A673 (cell line): ENCODE measurements around the gene KRT7. TPM values are rescaled to one million over a fixed set of nuclear protein-coding genes. Genes with fewer than 3 reads are reported as not detected.

Source experiments
- Bru-seq: library from RNA; stranded (reverse); fragments of 400-500 nt; gene quantifications from one replicate; lab custom pipeline; 2021; lab: Mats Ljungman, UMichigan
- BruChase-seq, 2 experiments: library from RNA; stranded (reverse); fragments of 400-500 nt; gene quantifications; one replicate each; lab custom pipeline; 2021; lab: Mats Ljungman, UMichigan
- BruUV-seq: library from RNA; stranded (reverse); fragments of 400-500 nt; replicated peaks from 2 replicates; lab custom pipeline; 2021; lab: Mats Ljungman, UMichigan
- CTCF ChIA-PET: fragments of 300-600 bp; sonication (Branson Sonifier 250); formaldehyde crosslinking; loops from one replicate; lab custom pipeline; 2022; ENCODE audit warnings: antibody characterized with exemption; lab: Charles Lee
- POLR2A ChIA-PET: fragments of 300-600 bp; sonication (Branson Sonifier 250); formaldehyde crosslinking; loops from one replicate; lab custom pipeline; 2022; ENCODE audit warnings: antibody characterized with exemption; ENCODE audit not compliant: low non-redundant PET; lab: Charles Lee
- DNase-seq: peaks from one replicate; pipeline ENCODE4 v3.0.0-alpha.2; 2015; ENCODE audit warnings: low spot score
- H3K27ac ChIP-seq: fragments of 200-600 bp; sonication (generic); 2 replicates; pipeline ENCODE4 v1.5.1; 2016; ENCODE audit warnings: mixed run types, low read depth, mild to moderate bottlenecking, mixed read lengths, antibody characterized with exemption, low read length; ENCODE audit not compliant: poor library complexity, severe bottlenecking
- H3K27me3 ChIP-seq: fragments of 200-600 bp; sonication (generic); replicated peaks from 2 replicates; pipeline ENCODE4 v1.6.1; 2017; ENCODE audit warnings: mixed run types, low read depth, mild to moderate bottlenecking, mixed read lengths, antibody characterized with exemption, low read length; ENCODE audit not compliant: insufficient read depth, poor library complexity
- H3K36me3 ChIP-seq: fragments of 200-600 bp; sonication (generic); 2 replicates; pipeline ENCODE4 v1.6.1; 2016; ENCODE audit warnings: mixed run types, mild to moderate bottlenecking, mixed read lengths, antibody characterized with exemption, low read length; ENCODE audit not compliant: insufficient read depth, poor library complexity, severe bottlenecking
- H3K4me1 ChIP-seq: fragments of 200-600 bp; sonication (generic); 2 replicates; pipeline ENCODE4 v1.6.1; 2017; ENCODE audit warnings: mixed run types, mild to moderate bottlenecking, mixed read lengths, antibody characterized with exemption, low read length; ENCODE audit not compliant: insufficient read depth, poor library complexity, severe bottlenecking
- H3K4me3 ChIP-seq: fragments of 200-600 bp; sonication (generic); 2 replicates; pipeline ENCODE4 v1.5.1; 2016; ENCODE audit warnings: low read depth, mixed run types, mild to moderate bottlenecking, mixed read lengths, low read length; ENCODE audit not compliant: poor library complexity, severe bottlenecking
- H3K9me3 ChIP-seq: fragments of 200-600 bp; sonication (generic); 2 replicates; pipeline ENCODE4 v1.6.1; 2016; ENCODE audit warnings: mixed run types, low read depth, mild to moderate bottlenecking, mixed read lengths, antibody characterized with exemption, low read length; ENCODE audit not compliant: poor library complexity, severe bottlenecking
- EZH2 ChIP-seq: fragments of 200-600 bp; sonication (generic); IDR thresholded peaks from 2 replicates; pipeline ENCODE4 v1.6.1; 2017; ENCODE audit warnings: borderline replicate concordance, low read depth, mild to moderate bottlenecking, mixed read lengths, antibody characterized with exemption, low read length; ENCODE audit not compliant: poor library complexity, severe bottlenecking
- intact Hi-C: fragments of 100-400 bp; cut with micrococcal nuclease; formaldehyde crosslinking; loops from one replicate; pipeline ENCODE4 v1.10.0; 2022; ENCODE audit not compliant: unreplicated experiment
- long read RNA-seq: library from polyadenylated mRNA; stranded (forward); transcript quantifications from one replicate; pipeline ENCODE4 v2.0.0, GENCODE V29; 2022
- total RNA-seq: library from RNA; stranded (reverse); gene quantifications from 2 replicates; pipeline ENCODE4 v1.2.3, GENCODE V29; 2021
- TF ChIP-seq, protein P1 (sequence below): fragments of 300-800, 200-600 bp; sonication (generic); conservative IDR thresholded peaks from 2 replicates; pipeline ENCODE4 v1.5.1; 2017; ENCODE audit warnings: low read depth, mild to moderate bottlenecking, antibody characterized with exemption, low read length, moderate library complexity, mixed read lengths

Gene KRT7
- total RNA-seq (0.79 and 1.0 TPM in 2 replicates), Bru-seq, nascent RNA (percentile 6 among the genes with signal in this experiment), BruChase-seq, experiment 1, labeled RNA remaining after a 2-hour chase (percentile 5 among the genes with signal in this experiment), BruChase-seq, experiment 2, labeled RNA remaining after a 6-hour chase (not detected)
- long read RNA-seq, result 0 reads

DNA sequence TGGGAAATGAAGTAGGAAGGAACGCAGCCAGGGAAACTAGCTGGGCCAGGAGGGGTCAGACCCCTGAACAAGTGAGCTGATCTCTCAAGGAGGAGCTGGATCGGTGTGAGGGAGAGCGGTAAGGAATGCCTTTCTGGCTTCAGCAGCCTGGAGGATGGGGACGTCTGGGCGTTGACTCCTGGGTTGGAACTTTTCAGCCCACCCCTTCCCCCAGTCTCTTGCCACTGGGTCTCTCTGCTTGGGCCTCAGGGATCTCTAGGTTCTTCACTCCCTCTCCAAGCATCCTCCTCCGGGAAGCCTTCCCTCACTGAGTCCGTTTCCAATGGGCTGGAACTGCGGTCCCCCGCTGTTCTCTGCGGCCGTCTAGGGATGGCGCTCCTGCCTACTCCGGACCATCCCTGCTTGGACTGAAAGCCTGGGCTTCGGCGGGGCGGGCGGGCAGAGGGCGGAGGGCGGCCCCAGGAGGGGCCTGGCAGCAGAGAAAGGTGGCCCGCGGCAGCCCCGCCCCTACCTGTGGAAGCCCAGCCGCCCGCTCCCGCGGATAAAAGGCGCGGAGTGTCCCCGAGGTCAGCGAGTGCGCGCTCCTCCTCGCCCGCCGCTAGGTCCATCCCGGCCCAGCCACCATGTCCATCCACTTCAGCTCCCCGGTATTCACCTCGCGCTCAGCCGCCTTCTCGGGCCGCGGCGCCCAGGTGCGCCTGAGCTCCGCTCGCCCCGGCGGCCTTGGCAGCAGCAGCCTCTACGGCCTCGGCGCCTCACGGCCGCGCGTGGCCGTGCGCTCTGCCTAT lies at the start of gene KRT7:
TSS of gene KRT7 (plus strand) at position 570 of the 788 bp plus-strand sequence. CDS start at position 624, 54 bp downstream.
- Histone ChIP-seq H3K4me1 (no peaks in the 10 kb centered on the region), H3K36me3 (no peaks in the 10 kb centered on the region), H3K4me3 (no peak within 1 kb of the TSS), H3K27me3 (peaks cover 12% of the 10 kb centered on the region), H3K27ac (no peak within 1 kb of the TSS), H3K9me3 (no peaks in the 10 kb centered on the region)
- no TSS peak for BruUV-seq
- ChIA-PET CTCF (no interaction called here), POLR2A (no interaction called here)
- TF ChIP-seq, protein P1, sequence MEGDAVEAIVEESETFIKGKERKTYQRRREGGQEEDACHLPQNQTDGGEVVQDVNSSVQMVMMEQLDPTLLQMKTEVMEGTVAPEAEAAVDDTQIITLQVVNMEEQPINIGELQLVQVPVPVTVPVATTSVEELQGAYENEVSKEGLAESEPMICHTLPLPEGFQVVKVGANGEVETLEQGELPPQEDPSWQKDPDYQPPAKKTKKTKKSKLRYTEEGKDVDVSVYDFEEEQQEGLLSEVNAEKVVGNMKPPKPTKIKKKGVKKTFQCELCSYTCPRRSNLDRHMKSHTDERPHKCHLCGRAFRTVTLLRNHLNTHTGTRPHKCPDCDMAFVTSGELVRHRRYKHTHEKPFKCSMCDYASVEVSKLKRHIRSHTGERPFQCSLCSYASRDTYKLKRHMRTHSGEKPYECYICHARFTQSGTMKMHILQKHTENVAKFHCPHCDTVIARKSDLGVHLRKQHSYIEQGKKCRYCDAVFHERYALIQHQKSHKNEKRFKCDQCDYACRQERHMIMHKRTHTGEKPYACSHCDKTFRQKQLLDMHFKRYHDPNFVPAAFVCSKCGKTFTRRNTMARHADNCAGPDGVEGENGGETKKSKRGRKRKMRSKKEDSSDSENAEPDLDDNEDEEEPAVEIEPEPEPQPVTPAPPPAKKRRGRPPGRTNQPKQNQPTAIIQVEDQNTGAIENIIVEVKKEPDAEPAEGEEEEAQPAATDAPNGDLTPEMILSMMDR, result no peak
- no peak for TF ChIP-seq EZH2
- intact Hi-C loops, result no loop called here
- no peak for DNase-seq

DNA sequence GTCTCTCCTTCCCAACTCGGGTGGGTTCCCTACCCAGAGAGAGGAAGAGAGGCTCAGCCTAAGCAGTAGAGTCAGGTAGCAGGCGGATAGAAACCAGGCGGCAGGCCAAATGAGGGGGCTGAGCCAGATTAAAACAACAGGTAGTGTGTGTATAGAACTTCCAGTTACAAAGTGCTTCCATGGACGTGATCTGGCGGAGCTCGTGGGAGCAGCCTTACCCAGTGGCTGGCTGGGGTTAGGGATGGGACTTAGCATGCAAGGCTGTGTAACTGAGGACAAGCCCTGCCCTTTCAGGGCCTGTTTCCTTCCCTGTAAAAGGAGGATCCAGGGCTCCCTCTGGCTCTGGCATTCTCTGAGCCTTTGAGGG lies 49.5 kb upstream of the KRT7 start:
- Histone ChIP-seq H3K4me1 (peaks cover 10% of the 10 kb centered on the region), H3K27me3 (no peaks in the 10 kb centered on the region), H3K36me3 (no peaks in the 10 kb centered on the region), H3K9me3 (no peaks in the 10 kb centered on the region), H3K4me3 (no peak overlapping the region), H3K27ac (no peak overlapping the region)
- no peak for TF ChIP-seq EZH2
- TF ChIP-seq, protein P1, result no peak
- DNase-seq, result no peak
- intact Hi-C loops, result no loop called here
- CTCF ChIA-PET, result no interaction called here
- BruUV-seq, result no TSS peak
- POLR2A ChIA-PET, result no interaction called here

DNA sequence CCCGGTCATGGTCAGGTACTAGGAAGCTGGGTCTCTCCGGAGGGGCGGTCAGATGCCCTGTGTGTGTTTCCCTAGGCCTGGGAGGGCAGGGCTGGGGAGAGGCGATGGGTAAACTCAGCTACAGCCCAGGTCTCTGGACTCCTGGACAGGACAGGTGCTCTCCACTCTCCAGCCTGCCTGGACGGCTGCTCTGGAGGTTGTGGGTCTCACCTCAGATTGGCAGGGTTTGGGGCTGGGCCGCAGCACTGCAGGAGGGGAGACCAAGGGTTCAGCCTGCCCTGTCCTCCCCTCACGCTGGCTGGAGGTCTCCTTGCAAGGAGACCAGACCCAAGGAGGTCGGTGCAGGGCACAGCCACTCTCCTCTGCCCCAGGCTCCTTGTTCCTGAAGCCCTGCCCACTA lies 49.1 kb upstream of the KRT7 start:
- no TSS peak for BruUV-seq
- CTCF ChIA-PET, result no interaction called here
- H3K4me1 ChIP-seq, result peaks cover 10% of the 10 kb centered on the region
- DNase-seq, result no peak
- no peaks in the 10 kb centered on the region for H3K9me3 ChIP-seq
- no peaks in the 10 kb centered on the region for H3K27me3 ChIP-seq
- intact Hi-C loops, result no loop called here
- no peak overlapping the region for H3K27ac ChIP-seq
- TF ChIP-seq, protein P1, result no peak
- TF ChIP-seq EZH2, result no peak
- no peaks in the 10 kb centered on the region for H3K36me3 ChIP-seq
- POLR2A ChIA-PET, result no interaction called here
- H3K4me3 ChIP-seq, result no peak overlapping the region
